HepG2 (cell line): ENCODE data around the gene ASXL1. TPM values are rescaled to one million over a fixed set of nuclear protein-coding genes. Genes with fewer than 3 reads are reported as not detected.
A peak's percentile ranks its signal among the peaks of the same experiment; 100 is the strongest.

ENCODE experiments used
- ATM ChIP-seq: fragments of 450-650 bp; IDR thresholded peaks from 2 replicates; pipeline ENCODE4 v1.7.1; 2017; ENCODE audit warnings: mild to moderate bottlenecking, borderline replicate concordance
- CEBPB ChIP-seq: IDR thresholded peaks from 2 replicates; pipeline ENCODE4 v1.6.1; 2011; ENCODE audit warnings: low read depth, low read length, improper control_type of control experiment, borderline replicate concordance
- CREB1 ChIP-seq, 2 experiments: fragments of 450-650 bp in 1 of 2; IDR thresholded peaks; 2 replicates each; pipeline ENCODE4 v1.6.1; 2016 to 2017; ENCODE audit warnings: control low read depth in 1 of 2, mild to moderate bottlenecking in 1 of 2, missing compliant biosample characterization in 1 of 2, missing genetic modification characterization in 1 of 2
- FOXA3 ChIP-seq: IDR thresholded peaks from 2 replicates; pipeline ENCODE4 v1.6.1; 2016; ENCODE audit warnings: missing genetic modification reagents, missing compliant biosample characterization
- GPN1 ChIP-seq: sonication (generic); formaldehyde crosslinking; IDR thresholded peaks from 2 replicates; pipeline ENCODE4 v1.5.1; 2020; ENCODE audit warnings: missing genetic modification reagents, borderline replicate concordance
- HMG20B ChIP-seq: conservative IDR thresholded peaks from 2 replicates; pipeline ENCODE4 v1.6.1; 2016; ENCODE audit warnings: missing genetic modification reagents, missing compliant biosample characterization
- HNF4G ChIP-seq, 2 experiments: sonication (generic) in 1 of 2; formaldehyde crosslinking in 1 of 2; IDR thresholded peaks; 2 replicates each; pipeline versions ENCODE4 v1.4.0 to v1.6.1; 2011 to 2020; ENCODE audit warnings: borderline replicate concordance in 2 of 2, low read depth in 2 of 2, mild to moderate bottlenecking in 2 of 2, low read length in 1 of 2, missing genetic modification reagents in 1 of 2, moderate library complexity in 1 of 2
- HOXA7 ChIP-seq: sonication (generic); formaldehyde crosslinking; IDR thresholded peaks from 2 replicates; pipeline ENCODE4 v1.8.1; 2022; ENCODE audit warnings: mild to moderate bottlenecking, missing genetic modification reagents, moderate library complexity
- ISL2 ChIP-seq: sonication (generic); formaldehyde crosslinking; IDR thresholded peaks from 2 replicates; pipeline ENCODE4 v1.5.0; 2020; ENCODE audit warnings: missing genetic modification reagents
- JUND ChIP-seq: sonication (generic); formaldehyde crosslinking; IDR thresholded peaks from 2 replicates; pipeline ENCODE4 v1.8.0; 2022; ENCODE audit warnings: mild to moderate bottlenecking, missing genetic modification reagents
- KAT2B ChIP-seq: fragments of 150-350 bp; IDR thresholded peaks from 2 replicates; pipeline ENCODE4 v1.6.1; 2014; ENCODE audit warnings: low read depth, low read length, borderline replicate concordance
- MXD4 ChIP-seq: IDR thresholded peaks from 2 replicates; pipeline ENCODE4 v1.6.1; 2016; ENCODE audit warnings: mild to moderate bottlenecking, missing biosample characterization, missing genetic modification reagents
- PHF21A ChIP-seq: sonication (generic); formaldehyde crosslinking; IDR thresholded peaks from 2 replicates; pipeline ENCODE4 v1.5.0; 2020; ENCODE audit warnings: mild to moderate bottlenecking, missing genetic modification reagents
- PRPF4 ChIP-seq: fragments of 200-400 bp; formaldehyde crosslinking; IDR thresholded peaks from 2 replicates; pipeline ENCODE4 v1.6.1; 2016; ENCODE audit warnings: low read length, low read depth; ENCODE audit not compliant: poor library complexity, severe bottlenecking
- PTBP1 ChIP-seq: fragments of 200-400 bp; formaldehyde crosslinking; IDR thresholded peaks from 2 replicates; pipeline ENCODE4 v1.6.1; 2018; ENCODE audit warnings: low read length, low read depth; ENCODE audit not compliant: poor library complexity, severe bottlenecking
- RAD51 ChIP-seq: fragments of 450-650 bp; IDR thresholded peaks from 2 replicates; pipeline ENCODE4 v1.6.1; 2016; ENCODE audit warnings: borderline replicate concordance
- SIX4 ChIP-seq: sonication (generic); formaldehyde crosslinking; IDR thresholded peaks from 2 replicates; pipeline ENCODE4 v1.4.0; 2020; ENCODE audit warnings: missing genetic modification reagents
- SRF ChIP-seq: IDR thresholded peaks from 2 replicates; pipeline ENCODE4 v1.6.1; 2011; ENCODE audit warnings: mild to moderate bottlenecking, low read depth, low read length, moderate library complexity
- ZGPAT ChIP-seq: IDR thresholded peaks from 2 replicates; pipeline ENCODE4 v1.6.1; 2016; ENCODE audit warnings: mild to moderate bottlenecking
- ZNF121 ChIP-seq: sonication (generic); formaldehyde crosslinking; IDR thresholded peaks from 2 replicates; pipeline ENCODE4 v1.5.0; 2020; ENCODE audit warnings: mild to moderate bottlenecking, missing genetic modification reagents
- ZNF17 ChIP-seq: sonication (generic); formaldehyde crosslinking; IDR thresholded peaks from 2 replicates; pipeline ENCODE4 v1.5.0; 2020; ENCODE audit warnings: mild to moderate bottlenecking, missing genetic modification reagents
- ZNF263 ChIP-seq: sonication (generic); formaldehyde crosslinking; IDR thresholded peaks from 2 replicates; pipeline ENCODE4 v1.4.0; 2020; ENCODE audit warnings: missing genetic modification reagents
- ZNF891 ChIP-seq: sonication (generic); formaldehyde crosslinking; IDR thresholded peaks from 2 replicates; pipeline ENCODE4 v1.5.0; 2020; ENCODE audit warnings: mild to moderate bottlenecking, missing genetic modification reagents
- ZSCAN20 ChIP-seq: sonication (generic); formaldehyde crosslinking; IDR thresholded peaks from 2 replicates; pipeline ENCODE4 v1.4.0; 2020; ENCODE audit warnings: missing genetic modification reagents, mild to moderate bottlenecking, borderline replicate concordance
- polyA plus RNA-seq, 8 experiments: library from polyadenylated mRNA; depleted of rRNA in 3 of 8; stranded (reverse) in 7 of 8; unstranded in 1 of 8; fragments of >200 nt; fragmentation: Illumina TruSeq in 4 of 8; extraction: Trizol in 4 of 8; gene quantifications; 2 replicates each; pipeline versions ENCODE4 v1.2.1 to v1.2.3, GENCODE V29; 2011 to 2016; ENCODE audit warnings: low read depth in 4 of 8, missing spikeins in 1 of 8, mixed read lengths in 1 of 8; ENCODE audit not compliant: insufficient read depth in 1 of 8
- total RNA-seq, 5 experiments: library from RNA; depleted of rRNA; stranded (reverse); fragments of >200 nt; fragmentation: Illumina TruSeq; extraction: Trizol; gene quantifications; 2 replicates each; pipeline ENCODE4 v1.2.3, GENCODE V29; 2016; ENCODE audit warnings: low read depth in 1 of 5
- TF ChIP-seq, protein P1 (sequence below): sonication (generic); formaldehyde crosslinking; IDR thresholded peaks from 2 replicates; pipeline ENCODE4 v1.4.0; 2020; ENCODE audit warnings: mild to moderate bottlenecking, low read depth, missing genetic modification reagents
- TF ChIP-seq, protein P2 (sequence below): sonication (generic); formaldehyde crosslinking; IDR thresholded peaks from 2 replicates; pipeline ENCODE4 v1.4.0; 2020; ENCODE audit warnings: missing genetic modification reagents, borderline replicate concordance

ASXL1 gene
- total and polyA plus RNA-seq, 2 of the 13 experiments (the other 11 are each of a cell fraction or from before 2014, with no cell fraction given), result 62.1 to 74.8 TPM

GRCh38 chr20:32483351-32484224 is 125.5 kb downstream of the ASXL1 start (continued):
- TF ChIP-seq HNF4G (IDR thresholded peaks at IDR 0.05; ENCODE audit: borderline replicate concordance, low read depth, low read length) (peak; percentile 46; the same call in 1 of the 2 replicates), HNF4G (CRISPR knock-in tag; IDR thresholded peaks at IDR 0.05; ENCODE audit: borderline replicate concordance, low read depth) (no peak), CEBPB (no peak), CREB1 (IDR thresholded peaks at IDR 0.05) (no peak; the same call in 1 of the 2 replicates), CREB1 (CRISPR knock-in tag; IDR thresholded peaks at IDR 0.05) (no peak), RAD51 (no peak), ZNF17 (no peak), JUND (CRISPR knock-in tag) (no peak), ATM (no peak), ZNF891 (CRISPR knock-in tag) (peak; percentile 54; the same call in 1 of the 2 replicates), ZNF121 (no peak), PRPF4 (no peak), KAT2B (no peak), ZGPAT (CRISPR knock-in tag) (peak; percentile 82), PHF21A (CRISPR knock-in tag) (no peak), FOXA3 (CRISPR knock-in tag) (peak; percentile 38), PTBP1 (peak; percentile 26), ZSCAN20 (CRISPR knock-in tag) (peak; percentile 83; the same call in 1 of the 2 replicates), MXD4 (CRISPR knock-in tag) (no peak), SIX4 (CRISPR knock-in tag) (0 out of 2 replicates have a peak, but pooled peaks have one; percentile 28), SRF (no peak), GPN1 (CRISPR knock-in tag) (0 out of 2 replicates have a peak, but pooled peaks have one; percentile 87), HOXA7 (CRISPR knock-in tag) (no peak), ZNF263 (peak; percentile 84), ISL2 (CRISPR knock-in tag) (peak; percentile 76), HMG20B (CRISPR knock-in tag) (0 out of 2 replicates have a peak, but pooled peaks have one; percentile 9)
- TF ChIP-seq, protein P1, sequence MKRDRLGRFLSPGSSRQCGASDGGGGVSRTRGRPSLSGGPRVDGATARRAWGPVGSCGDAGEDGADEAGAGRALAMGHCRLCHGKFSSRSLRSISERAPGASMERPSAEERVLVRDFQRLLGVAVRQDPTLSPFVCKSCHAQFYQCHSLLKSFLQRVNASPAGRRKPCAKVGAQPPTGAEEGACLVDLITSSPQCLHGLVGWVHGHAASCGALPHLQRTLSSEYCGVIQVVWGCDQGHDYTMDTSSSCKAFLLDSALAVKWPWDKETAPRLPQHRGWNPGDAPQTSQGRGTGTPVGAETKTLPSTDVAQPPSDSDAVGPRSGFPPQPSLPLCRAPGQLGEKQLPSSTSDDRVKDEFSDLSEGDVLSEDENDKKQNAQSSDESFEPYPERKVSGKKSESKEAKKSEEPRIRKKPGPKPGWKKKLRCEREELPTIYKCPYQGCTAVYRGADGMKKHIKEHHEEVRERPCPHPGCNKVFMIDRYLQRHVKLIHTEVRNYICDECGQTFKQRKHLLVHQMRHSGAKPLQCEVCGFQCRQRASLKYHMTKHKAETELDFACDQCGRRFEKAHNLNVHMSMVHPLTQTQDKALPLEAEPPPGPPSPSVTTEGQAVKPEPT (CRISPR knock-in tag), result no peak
- TF ChIP-seq, protein P2, sequence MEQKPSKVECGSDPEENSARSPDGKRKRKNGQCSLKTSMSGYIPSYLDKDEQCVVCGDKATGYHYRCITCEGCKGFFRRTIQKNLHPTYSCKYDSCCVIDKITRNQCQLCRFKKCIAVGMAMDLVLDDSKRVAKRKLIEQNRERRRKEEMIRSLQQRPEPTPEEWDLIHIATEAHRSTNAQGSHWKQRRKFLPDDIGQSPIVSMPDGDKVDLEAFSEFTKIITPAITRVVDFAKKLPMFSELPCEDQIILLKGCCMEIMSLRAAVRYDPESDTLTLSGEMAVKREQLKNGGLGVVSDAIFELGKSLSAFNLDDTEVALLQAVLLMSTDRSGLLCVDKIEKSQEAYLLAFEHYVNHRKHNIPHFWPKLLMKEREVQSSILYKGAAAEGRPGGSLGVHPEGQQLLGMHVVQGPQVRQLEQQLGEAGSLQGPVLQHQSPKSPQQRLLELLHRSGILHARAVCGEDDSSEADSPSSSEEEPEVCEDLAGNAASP (CRISPR knock-in tag), result peak; percentile 66
